Stimulated activated CD4-positive, alpha-beta T cell treated with anti-CD3 and anti-CD28 coated beads, Interleukin-4, amount 100 ng/mL, for 24 hours (primary cell): ENCODE data around the gene RPS6KB1.
"Not testable (repeated sequence)": the region's sequence is repeated elsewhere in the genome, so short reads cannot be mapped to it uniquely, and the experiment has no call there.

Experiments used
- DNase-seq: peaks from one replicate; pipeline ENCODE4 v3.0.0-alpha.2; 2020

The RPS6KB1 gene

DNA sequence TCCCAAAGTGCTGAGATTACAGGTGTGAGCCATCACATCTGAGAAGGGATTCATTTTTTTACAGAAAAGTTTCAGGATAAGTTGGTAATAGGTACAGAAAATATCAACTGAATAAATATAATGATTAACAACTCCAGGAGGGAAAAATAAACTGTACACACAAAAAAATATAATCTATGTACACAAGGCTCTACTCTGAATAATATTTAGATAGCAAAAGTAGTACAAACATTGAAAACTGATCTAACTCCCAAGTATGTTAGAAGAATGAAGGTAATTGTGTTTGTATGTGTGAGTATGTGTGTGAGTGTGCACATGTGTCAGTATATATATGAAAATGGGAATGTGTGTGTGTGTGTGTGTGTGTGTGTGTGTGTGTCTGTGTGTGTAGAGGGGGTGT is 20.6 kb upstream of the RPS6KB1 start:
- no peak for DNase-seq

DNA sequence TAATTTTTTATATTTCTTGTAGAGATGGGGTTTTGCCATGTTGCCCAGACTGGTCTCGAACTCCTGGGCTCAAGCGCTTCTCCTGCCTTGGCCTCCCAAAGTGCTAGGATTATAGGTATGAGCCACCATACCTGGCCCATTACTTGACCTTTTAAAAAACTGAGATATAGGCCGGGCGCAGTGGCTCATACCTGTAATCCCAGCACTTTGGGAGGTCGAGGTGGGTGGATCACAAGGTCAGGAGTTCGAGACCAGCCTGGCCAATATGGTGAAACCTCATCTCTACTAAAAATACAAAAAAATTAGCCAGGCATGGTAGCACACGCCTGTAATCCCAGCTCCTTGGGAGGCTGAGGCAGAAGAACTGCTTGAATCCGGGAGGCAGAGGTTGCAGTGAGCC is 19.5 kb upstream of the RPS6KB1 start:
- DNase-seq = not testable (repeated sequence)

DNA sequence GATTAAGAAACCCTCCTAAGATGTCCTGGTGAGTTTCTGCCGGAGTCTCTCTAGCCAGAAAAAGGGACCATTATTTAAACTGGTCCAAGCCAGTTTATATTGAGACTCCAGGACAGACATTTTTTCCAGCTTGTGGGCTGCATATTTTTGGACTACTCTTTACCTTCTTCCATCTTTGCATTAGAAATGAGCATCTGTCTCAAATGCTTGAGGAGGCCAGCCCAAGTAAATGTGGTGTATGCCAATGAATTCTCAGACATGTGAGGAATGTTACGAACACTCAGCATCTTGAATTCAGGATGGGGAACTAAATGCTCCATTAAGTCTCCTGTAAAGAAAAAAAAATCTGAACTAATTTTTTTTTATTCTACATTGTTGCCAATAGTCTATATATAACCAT is 18.5 kb upstream of the RPS6KB1 start:
- no peak for DNase-seq

DNA sequence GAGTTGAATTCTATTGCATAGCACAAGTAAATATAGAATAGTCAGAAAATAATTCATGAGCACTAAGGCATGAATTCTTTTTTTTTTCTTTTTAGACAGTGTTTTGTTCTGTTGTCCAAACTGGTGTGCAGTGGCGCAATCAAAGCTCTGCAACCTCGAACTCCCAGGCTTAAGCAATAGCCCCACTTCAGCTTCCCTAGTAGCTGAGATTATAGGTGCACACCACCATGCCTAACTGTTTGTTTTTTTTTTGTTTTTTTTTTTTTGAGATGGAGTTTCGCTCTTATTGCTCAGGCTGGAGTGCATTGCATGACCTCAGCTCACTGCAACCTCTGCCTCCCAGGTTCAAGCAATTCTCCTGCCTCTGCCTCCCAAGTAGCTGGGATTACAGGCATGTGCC is 16.8 kb upstream of the RPS6KB1 start:
- no peak for DNase-seq

DNA sequence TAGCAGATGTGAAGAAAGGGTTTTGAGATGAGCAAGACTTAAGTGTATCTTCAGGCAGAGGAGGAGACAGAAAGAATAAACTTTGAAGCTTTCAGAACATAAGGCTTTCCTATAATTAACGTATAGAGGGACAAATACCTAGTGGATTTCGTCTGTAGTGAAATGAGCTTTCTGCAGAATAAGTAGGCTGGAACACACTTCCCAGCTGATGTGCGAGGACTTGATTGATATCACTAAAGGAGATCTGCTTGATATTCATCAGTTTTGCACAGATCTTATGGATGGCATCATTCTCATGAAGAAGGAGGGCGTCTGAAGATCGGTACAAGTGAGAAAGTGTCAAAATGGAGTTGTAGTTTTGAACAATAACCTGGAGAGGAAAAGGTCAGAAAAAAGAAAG is 15.0 kb upstream of the RPS6KB1 start:
- DNase-seq = no peak

DNA sequence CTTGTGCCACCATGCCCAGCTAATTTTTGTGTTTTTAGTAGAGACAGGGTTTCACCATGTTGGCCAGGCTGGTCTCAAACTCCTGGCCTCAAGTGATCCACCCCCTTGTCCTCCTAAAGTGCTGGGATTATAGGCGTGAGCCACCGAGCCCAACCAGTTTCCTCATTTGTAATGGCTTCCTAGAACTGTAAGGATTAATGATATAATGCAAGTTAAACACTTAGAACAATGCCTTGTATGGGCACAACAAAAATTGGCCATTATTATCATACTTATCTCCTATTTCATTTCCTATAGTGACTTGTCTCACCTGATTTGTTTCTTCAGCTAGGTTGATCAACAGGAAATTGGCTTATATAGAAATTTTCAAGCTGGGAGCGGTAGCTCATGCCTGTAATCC is 14.3 kb upstream of the RPS6KB1 start:
- no peak for DNase-seq

DNA sequence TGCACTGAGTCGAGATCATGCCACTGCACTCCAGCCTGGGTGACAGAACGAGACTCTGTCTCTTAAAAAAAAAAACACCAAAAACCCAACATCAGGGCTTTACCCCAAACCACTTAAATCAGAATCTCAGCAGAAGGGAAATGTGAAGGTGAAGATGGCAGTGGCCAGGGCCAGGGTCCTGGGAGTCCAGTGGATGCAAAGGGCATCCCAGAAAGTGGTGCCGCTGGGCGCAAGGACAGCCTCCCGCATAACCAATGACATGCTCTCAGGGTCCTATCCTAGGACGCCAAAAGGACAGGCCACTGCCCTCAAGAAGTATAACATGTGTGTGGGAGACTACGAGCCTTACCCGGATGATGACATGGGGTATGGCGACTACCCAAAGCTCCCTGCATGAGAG is 8.1 kb upstream of the RPS6KB1 start:
- no peak for DNase-seq

DNA sequence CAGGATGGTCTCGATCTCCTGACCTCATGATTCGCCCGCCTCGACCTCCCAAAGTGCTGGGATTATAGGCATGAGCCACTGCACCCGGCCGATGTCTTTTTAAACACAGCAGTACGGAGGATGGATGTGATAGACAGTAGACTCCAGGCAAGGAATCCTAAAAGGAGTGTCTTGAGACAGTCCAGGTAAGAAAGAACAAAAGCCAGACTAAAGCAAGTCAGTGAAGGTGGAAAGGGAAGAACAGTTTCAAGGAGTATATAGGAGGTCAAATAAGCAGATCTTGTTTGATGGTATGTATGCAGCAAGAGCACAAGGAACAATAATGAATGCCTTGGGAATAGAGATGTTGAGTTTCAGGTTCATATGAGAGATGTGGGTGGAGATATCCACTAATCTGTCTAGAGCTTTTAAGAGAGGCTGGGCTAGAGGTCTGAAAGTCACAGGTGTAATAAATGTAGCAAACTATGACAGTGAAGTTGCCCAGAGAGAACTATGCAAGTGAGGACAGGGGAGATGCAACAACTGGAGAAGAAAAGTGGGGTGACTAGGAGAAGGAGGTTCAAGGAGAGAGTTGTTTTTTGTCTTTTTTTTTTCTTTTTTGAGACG is 4.7 kb upstream of the RPS6KB1 start:
- DNase-seq = no peak

DNA sequence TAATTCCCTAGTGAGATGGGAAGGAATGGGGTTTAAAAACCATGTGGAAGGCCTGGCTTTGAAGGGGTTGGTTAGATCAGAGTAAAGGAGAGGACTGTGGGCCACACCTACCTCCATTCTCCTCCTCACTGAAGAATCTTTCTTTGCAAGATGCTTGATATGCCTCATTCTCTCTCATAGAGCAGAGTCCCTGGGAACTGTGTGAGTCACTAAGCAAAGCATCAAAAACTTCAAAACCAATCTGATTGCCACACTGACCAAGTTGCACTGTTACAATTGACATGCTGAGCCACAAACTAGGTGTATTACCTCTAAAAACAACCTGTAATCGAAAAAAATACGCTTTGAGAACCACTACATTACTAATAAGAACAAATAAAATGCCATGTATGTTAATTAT is 2.2 kb upstream of the RPS6KB1 start:
- DNase-seq = no peak

DNA sequence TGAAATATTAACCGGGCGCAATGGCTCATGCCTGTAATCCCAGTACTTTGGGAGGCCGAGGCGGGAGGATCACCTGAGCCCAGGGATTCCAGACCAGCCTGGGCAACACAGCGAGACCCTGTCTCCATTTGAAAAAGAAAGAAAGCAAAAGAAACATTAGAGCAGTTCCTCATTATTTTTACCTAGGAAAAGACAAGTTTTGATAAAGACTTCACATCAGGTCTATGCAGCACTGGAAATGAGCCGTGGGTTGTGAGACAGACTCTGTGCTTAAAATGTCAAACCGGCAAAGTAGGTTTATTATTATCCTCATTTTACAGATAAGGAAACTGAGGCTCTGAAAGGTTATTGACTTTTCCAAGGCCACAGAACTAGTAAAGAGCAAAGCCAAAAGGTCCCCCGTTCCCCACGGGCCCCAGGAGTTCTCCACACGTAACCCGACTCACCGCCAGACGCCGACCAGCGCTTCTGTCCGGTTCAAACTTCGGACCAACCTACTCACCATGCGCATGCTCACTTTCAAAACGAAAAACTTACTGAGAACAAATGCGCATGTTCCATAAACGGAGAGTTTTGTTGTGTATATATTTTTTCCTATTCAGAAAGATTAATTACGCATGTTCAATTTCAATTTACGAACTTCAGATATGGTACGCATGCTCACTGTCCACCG is 534 bp upstream of the RPS6KB1 start:
- no peak for DNase-seq

DNA sequence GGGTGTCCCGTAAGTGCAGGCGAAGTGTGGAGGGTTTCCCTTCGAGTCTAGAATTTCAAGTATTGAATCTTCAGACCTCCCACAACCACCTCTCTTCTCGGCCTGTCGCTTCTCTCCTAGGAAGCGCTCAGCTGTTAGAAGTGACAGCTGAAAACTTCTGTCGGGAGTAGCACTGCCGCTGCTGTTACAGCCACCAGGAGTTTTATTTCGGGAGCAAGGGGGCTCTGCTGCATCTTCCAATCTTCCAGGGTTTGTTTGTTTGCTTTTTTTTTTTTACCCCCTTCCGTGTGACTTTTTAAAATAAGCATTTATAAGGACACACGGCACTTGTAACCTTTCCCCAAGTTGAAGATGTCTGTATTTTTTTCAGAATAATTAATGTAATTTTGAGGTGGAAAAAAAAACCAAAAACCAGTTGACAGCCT is 767 bp downstream of the RPS6KB1 start:
- no peak for DNase-seq

DNA sequence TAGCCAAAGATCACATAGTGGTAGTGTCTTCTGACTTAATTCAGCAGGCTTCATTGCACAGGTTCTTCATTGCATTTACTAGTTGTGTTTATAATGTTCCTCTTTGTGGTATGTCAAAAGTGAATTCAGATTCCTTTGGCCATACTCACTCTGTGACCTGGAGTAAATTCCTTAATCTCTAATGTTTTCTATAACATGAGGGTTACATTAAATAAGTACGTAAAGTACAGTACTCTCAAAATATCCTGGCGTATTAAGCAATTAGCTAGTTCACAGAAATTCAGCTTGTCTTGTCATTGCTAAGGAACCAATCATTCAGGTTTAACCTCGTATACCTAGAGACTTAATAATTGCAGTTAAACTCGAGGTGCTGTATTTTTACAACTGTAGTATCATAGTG is 4.2 kb downstream of the RPS6KB1 start:
- DNase-seq = no peak

DNA sequence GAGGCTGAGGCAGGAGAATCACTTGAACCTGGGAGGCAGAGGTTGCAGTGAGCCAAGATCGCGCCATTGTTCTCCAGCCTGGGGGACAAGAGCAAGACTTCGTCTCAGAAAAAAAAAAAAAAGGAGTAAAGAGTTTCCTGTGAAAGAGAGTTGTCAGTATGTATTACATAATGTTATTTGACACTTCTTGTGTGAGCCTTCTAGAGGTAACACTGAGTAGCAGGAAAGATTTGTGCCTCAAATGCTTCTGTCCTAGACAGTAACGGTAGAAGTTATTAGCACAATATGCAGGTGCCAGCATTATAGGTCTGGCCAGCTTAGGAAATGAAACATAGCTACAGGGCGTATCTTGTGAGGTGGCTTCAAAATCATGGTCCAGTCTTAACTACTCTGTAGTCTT is 6.2 kb downstream of the RPS6KB1 start:
- no peak for DNase-seq

DNA sequence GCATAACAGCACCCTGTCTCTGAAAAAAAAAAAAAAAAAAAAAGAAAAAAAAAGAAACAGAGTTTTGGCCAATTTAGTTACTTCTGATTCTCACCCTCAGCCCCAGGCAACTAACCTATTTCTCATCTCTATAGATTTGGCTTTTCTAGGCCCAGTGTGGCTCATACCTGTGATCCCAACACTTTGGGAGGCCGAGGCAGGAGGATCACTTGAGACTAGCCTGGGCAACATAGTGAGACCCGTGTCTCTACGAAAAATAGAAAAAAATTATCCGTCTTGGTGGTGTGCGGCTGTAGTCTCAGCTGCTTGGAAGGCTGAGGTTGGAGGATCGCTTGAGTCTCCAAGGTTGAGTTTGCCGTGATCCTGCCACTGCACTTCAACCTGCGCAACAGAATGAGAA is 8.7 kb downstream of the RPS6KB1 start:
- no peak for DNase-seq

DNA sequence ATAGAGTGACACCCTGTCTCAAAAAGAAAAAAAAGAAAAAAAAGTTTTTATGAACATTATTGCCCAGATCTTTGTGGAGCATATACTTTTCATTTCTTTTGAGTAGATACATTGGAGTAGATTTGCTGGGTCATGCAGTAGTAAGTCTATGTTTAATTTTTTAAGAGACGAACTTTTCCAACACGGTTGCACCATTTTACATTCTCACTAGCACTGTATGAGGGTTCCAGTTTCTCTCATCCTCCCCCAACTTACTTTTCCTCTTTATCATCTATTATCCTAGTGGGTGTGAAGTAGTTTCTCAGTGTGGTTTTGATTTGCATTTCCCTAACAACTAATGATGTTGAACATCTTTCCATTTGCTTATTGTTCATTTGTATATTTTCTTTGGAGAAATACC is 10.5 kb downstream of the RPS6KB1 start:
- no peak for DNase-seq

DNA sequence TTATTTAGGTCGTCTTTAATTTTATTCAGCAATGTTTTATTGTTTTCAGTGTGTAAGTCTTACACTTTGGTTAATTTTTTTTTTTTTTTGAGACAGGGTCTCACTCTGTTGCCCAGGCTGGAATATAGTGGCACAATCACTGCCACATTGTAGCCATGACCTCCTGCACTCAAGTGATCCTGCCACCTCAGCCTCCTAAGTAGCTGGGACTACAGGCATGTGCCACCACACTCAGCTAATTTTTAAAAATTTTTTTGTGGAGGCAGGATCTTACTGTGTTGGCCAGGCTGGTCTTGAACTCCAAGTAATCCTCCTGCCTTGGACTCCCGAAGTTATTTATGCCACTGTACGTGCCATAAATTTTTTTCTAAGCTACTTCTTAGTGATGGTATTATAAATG is 14.5 kb downstream of the RPS6KB1 start:
- no peak for DNase-seq

DNA sequence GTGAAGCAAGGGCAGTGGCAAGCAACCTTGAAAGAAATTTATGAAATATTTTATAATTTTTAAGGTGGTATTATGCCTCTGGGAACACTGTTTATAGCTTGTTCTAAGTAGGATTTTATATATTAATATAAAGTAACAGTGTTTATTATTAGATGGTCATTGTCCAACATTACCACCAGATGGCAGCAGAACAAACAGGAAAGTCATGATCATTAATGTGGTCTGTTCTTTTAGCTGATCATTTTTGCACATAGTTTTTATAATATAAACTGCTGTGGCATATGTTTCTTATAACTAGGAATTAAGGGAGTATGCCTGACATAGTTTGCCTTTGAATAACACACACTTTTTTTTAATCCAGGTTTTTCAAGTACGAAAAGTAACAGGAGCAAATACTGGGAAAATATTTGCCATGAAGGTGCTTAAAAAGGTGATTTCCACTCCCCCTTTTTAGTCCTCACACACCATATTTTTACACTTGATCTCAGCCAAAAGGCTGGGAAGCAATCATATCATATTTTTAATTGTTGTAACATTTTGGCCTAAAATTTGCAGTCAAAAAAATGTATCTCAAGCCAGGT is 21.4 kb downstream of the RPS6KB1 start:
- DNase-seq = peak; percentile 15

DNA sequence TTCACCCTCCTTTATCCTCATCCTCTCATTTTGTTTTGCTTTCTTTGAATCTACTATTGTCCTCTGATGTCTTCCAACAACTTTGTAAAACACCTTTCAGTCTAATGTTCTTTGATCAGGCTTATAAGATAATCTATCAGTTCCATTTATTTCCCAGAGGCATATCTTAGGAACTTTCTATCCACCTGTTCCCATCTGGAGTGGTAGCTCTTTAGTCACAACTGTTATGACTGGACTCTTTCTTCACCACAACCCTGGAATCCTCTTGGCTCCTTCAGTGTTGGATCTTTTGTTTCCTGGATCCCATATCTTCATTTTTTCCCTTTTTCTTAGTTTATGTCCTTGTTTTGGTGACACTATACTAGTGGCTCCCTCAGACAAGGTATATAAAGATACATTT is 23.5 kb downstream of the RPS6KB1 start:
- no peak for DNase-seq

DNA sequence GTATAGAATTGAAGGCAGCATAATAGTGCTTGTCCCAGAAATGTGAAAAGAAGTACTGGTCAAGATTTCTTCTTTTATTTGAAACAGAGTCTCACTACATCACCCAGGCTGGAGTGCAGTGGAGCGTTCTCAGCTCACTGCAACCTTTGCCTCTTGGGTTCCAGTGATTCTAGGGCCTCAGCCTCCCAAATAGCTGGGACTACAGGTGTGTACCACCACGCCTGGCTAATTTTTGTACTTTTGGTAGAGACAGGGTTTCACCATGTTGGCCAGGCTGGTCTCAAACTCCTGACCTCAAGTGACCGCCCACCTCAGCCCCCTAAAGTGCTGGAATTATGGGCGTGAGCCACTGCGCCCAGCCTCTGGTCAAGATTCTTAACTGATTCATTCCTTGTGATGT is 27.7 kb downstream of the RPS6KB1 start:
- not testable (repeated sequence) for DNase-seq

DNA sequence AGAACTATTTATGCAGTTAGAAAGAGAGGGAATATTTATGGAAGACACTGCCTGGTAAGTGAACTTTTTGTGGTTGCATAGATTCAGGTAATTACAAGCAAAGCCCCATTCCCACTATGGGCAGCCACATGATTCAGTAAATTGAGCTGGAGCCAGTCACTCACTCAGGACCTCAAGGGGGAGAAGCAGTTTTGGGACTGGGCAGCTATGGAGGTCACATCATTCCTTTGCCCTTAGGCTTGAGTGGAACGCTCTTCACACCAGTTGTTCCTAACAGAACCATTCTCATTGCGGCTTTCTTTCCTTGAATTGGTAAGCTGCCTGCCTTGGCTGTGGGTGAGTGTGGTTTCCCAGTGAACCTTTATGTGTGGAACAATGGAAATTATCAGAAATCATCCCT is 37.2 kb downstream of the RPS6KB1 start:
- DNase-seq = not testable (repeated sequence)

DNA sequence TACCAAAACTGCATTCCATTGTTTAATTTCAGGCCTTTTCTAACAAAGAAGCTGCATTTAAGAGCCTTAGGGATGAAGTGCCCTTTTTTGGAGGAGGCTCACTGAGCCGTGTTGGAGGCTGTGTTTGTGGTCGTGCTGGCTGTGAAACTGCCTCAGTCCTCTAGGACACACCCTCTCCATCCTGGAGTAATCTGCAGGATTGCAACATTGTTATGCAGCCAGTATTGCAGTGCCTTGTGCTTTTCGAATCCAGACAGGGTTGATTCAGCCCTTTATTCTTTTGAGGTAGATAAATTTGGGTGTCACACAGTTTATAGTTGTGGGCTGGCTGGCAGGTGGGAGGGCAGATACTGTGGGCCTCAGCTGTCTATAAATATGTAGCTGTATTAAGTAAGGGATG is 37.8 kb downstream of the RPS6KB1 start:
- not testable (repeated sequence) for DNase-seq

DNA sequence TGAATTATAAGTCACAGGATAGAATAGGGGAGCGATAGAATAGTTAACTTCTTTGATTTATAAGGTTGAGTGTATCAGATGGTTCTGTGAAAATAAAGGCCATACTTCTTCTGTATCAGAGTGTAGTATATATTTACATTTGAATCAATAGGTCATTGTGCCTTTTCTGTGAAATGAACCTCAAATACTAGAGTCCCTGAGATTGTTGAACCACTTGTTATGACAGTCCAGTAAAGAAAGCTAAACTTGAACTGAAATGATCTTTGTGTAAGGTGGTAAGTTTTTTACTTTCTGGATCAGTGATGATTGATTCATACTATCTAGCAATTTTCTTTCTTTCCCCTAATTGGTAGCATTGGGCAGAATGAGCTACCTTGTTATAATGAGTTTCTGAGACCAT is 40.4 kb downstream of the RPS6KB1 start:
- not testable (repeated sequence) for DNase-seq

DNA sequence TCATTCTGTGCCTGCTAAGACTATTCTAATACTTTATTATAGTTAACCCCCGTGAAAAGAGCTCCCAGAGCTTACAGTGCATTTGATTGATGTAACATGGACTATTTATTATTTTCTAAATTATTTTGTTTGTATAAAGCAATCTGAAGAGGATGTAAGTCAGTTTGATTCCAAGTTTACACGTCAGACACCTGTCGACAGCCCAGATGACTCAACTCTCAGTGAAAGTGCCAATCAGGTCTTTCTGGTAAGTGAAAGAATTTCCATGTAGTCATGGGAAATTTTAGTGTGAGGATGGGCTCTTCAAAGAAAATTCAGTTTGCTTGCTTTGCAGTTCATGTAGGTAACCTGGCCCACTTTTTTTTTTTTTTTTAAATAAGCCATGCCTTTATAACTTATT is 47.8 kb downstream of the RPS6KB1 start:
- DNase-seq = peak; percentile 54

DNA sequence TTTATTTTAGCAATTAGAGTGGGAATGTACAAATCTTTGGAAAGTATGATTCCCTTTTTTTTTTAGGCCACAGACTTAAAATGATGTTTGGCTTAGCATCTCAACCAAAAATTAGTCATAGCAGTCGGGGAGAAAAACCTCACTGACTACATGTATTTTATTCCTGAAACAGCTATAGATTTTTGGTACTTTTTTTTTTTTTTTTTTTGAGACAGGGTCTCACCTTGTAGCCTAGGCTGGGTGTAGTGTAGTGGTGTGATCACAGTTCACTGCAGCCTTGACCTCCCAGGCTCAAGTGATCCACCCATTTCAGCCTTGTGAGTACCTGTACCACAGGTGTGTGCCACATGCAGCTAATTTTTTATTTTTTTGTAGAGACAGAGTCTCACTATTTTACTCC is 48.2 kb downstream of the RPS6KB1 start:
- DNase-seq = peak; percentile 17

DNA sequence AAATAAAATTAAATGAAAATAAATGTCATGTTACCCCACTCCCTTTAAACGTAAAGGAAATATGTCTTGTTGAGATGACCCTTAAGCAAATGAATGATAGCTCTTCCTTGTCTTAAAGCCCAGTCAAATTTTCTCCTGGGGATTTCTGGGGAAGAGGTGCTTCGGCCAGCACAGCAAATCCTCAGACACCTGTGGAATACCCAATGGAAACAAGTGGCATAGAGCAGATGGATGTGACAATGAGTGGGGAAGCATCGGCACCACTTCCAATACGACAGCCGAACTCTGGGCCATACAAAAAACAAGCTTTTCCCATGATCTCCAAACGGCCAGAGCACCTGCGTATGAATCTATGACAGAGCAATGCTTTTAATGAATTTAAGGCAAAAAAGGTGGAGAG is 53.5 kb downstream of the RPS6KB1 start:
- not testable (repeated sequence) for DNase-seq
